Bone marrow (tissue), 2 donors: ENCODE results near the gene SMCO4.

Experiments used
- DNase-seq, 2 donors: peaks; one replicate each; lab custom pipeline; 2025; lab: John Stamatoyannopoulos, UW

SMCO4 gene

GRCh38 chr11:93504110-93505095 lies 38.8 kb downstream of the SMCO4 start:
- no peak for DNase-seq

GRCh38 chr11:93501856-93502255 lies 41.3 kb downstream of the SMCO4 start:
- DNase-seq = no peak

GRCh38 chr11:93500759-93501158 lies 42.4 kb downstream of the SMCO4 start:
- DNase-seq = no peak

- no peak for DNase-seq
Measured at GRCh38 chr11:93498641-93499040, 44.5 kb downstream of the SMCO4 start.

GRCh38 chr11:93498161-93498560 lies 45.0 kb downstream of the SMCO4 start:
- DNase-seq = no peak

- DNase-seq = no peak
Measured at GRCh38 chr11:93497596-93497995, 45.6 kb downstream of the SMCO4 start.

- no peak for DNase-seq
Measured at GRCh38 chr11:93494357-93494756, 48.8 kb downstream of the SMCO4 start.

GRCh38 chr11:93493252-93493897 lies 49.8 kb downstream of the SMCO4 start:
- DNase-seq = no peak

GRCh38 chr11:93492464-93493251 lies 50.5 kb downstream of the SMCO4 start:
- no peak for DNase-seq

GRCh38 chr11:93491973-93492372 lies 51.2 kb downstream of the SMCO4 start:
- no peak for DNase-seq

- DNase-seq = no peak
Measured at GRCh38 chr11:93490996-93491618, 52.1 kb downstream of the SMCO4 start.

- no peak for DNase-seq
Measured at GRCh38 chr11:93489841-93490240, 53.4 kb downstream of the SMCO4 start.

- no peak for DNase-seq
Measured at GRCh38 chr11:93487032-93487483, 56.1 kb downstream of the SMCO4 start.

- DNase-seq = no peak
Measured at GRCh38 chr11:93485983-93486382, 57.2 kb downstream of the SMCO4 start.

- no peak for DNase-seq
Measured at GRCh38 chr11:93484716-93485115, 58.5 kb downstream of the SMCO4 start.

GRCh38 chr11:93482556-93482955 lies 60.6 kb downstream of the SMCO4 start:
- DNase-seq = no peak

- no peak for DNase-seq
Measured at GRCh38 chr11:93481696-93482095, 61.5 kb downstream of the SMCO4 start.

- no peak for DNase-seq
Measured at GRCh38 chr11:93481279-93481678, 61.9 kb downstream of the SMCO4 start.

- no peak for DNase-seq
Measured at GRCh38 chr11:93480756-93481155, 62.4 kb downstream of the SMCO4 start.

GRCh38 chr11:93480256-93480655 lies 62.9 kb downstream of the SMCO4 start:
- no peak for DNase-seq

- no peak for DNase-seq
Measured at GRCh38 chr11:93478841-93479240, 64.3 kb downstream of the SMCO4 start.

- no peak for DNase-seq
Measured at GRCh38 chr11:93477684-93478234, 65.4 kb downstream of the SMCO4 start.
